SU-DHL-6 (cell line): ENCODE results near the gene MNT.

Experiments used
- H2AFZ ChIP-seq: fragments of 200-600 bp; sonication (generic); 2 replicates; pipeline ENCODE4 v1.6.1; 2014; ENCODE audit warnings: low read depth, mild to moderate bottlenecking, moderate library complexity, mixed read lengths, antibody characterized with exemption, low read length; ENCODE audit not compliant: severe bottlenecking
- H3F3A ChIP-seq: fragments of 200-600 bp; shearing (Covaris generic); 2 replicates; pipeline ENCODE4 v1.6.0; 2016; ENCODE audit warnings: antibody characterized with exemption, mild to moderate bottlenecking; ENCODE audit not compliant: insufficient read depth
- H3K27ac ChIP-seq: fragments of 200-600 bp; sonication (generic); 2 replicates; pipeline ENCODE4 v1.5.1; 2016; ENCODE audit warnings: low read depth, mild to moderate bottlenecking, low read length, moderate library complexity, mixed read lengths
- H3K27me3 ChIP-seq: fragments of 200-600 bp; sonication (generic), shearing (Covaris generic); 2 replicates; pipeline ENCODE4 v1.6.0; 2014; ENCODE audit warnings: mild to moderate bottlenecking, low read length
- H3K36me3 ChIP-seq: fragments of 200-600 bp; sonication (generic); 2 replicates; pipeline ENCODE4 v1.6.1; 2014; ENCODE audit warnings: mild to moderate bottlenecking, low read length, mixed read lengths
- H3K4me2 ChIP-seq: fragments of 300-600, 200-600 bp; shearing (Covaris generic), sonication (generic); 2 replicates; pipeline ENCODE4 v1.6.0; 2014; ENCODE audit warnings: low read length, low read depth, mild to moderate bottlenecking; ENCODE audit not compliant: poor library complexity, severe bottlenecking
- H3K4me3 ChIP-seq: fragments of 200-600 bp; sonication (generic); 2 replicates; pipeline ENCODE4 v1.5.1; 2014; ENCODE audit warnings: antibody characterized with exemption, low read length, mild to moderate bottlenecking, mixed read lengths; ENCODE audit not compliant: insufficient read depth, poor library complexity, severe bottlenecking
- H3K79me2 ChIP-seq: fragments of 200-600 bp; sonication (generic); 2 replicates; pipeline ENCODE4 v1.6.1; 2014; ENCODE audit warnings: mild to moderate bottlenecking, low read length, moderate library complexity; ENCODE audit not compliant: insufficient read depth
- H3K9ac ChIP-seq: fragments of 200-600 bp; sonication (generic); 2 replicates; pipeline ENCODE4 v1.7.0; 2014; ENCODE audit warnings: mild to moderate bottlenecking, low read length
- H3K9me2 ChIP-seq: fragments of 200-600 bp; sonication (generic); replicated peaks from 2 replicates; pipeline ENCODE4 v1.6.1; 2014; ENCODE audit warnings: low read length; ENCODE audit not compliant: insufficient read depth
- H3K9me3 ChIP-seq: fragments of 200-600 bp; sonication (generic); 2 replicates; pipeline ENCODE4 v1.6.1; 2014; ENCODE audit warnings: low read length, mixed read lengths; ENCODE audit not compliant: insufficient read depth
- H4K20me1 ChIP-seq: fragments of 200-600 bp; sonication (generic); 2 replicates; pipeline ENCODE4 v1.6.1; 2014; ENCODE audit warnings: low read depth, mild to moderate bottlenecking, antibody characterized with exemption, low read length, moderate library complexity, mixed read lengths
- EZH2phosphoT487 ChIP-seq: fragments of 200-600 bp; sonication (generic), shearing (Covaris generic); conservative IDR thresholded peaks from 2 replicates; pipeline ENCODE4 v1.6.1; 2018; ENCODE audit warnings: mild to moderate bottlenecking, antibody characterized with exemption, low read length, moderate library complexity, mixed read lengths
- TF ChIP-seq, protein P1 (sequence below): fragments of 200-600 bp; sonication (generic); IDR thresholded peaks from one replicate; pipeline ENCODE4 v1.5.1; 2017; ENCODE audit warnings: antibody characterized with exemption, mild to moderate bottlenecking, low read length, moderate library complexity; ENCODE audit not compliant: insufficient read depth, poor library complexity, severe bottlenecking

MNT gene

DNA sequence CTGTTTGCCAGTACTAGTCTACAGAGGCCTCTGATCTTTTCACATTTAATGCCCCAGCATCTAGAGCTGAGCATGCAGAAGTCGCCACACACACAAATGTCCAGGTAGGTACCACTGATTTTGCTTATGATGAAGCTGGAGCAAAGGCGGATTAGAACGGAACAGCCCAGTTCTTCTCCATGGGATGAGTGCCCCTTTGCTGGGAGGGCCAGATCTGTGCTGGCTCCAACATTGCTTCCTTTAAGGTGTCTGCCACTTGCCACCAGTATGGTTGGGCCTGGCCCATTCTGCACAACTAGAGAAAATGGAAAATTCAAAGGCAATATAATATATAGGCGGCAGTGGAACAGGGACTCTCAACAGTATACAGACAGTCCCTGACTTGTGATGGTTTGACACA lies 2.2 kb upstream of the MNT start:
- Histone ChIP-seq H3K9me3 (no peaks in the 10 kb centered on the region), H3K27ac (no peak overlapping the region), H4K20me1 (peaks cover 4% of the 10 kb centered on the region; the same call in 1 of the 2 replicates), H3K9ac (peak overlapping the region; percentile 58; the same call in 1 of the 2 replicates), H3K36me3 (no peaks in the 10 kb centered on the region), H3F3A (peaks cover 4% of the 10 kb centered on the region; the same call in 1 of the 2 replicates), H2AFZ (no peak overlapping the region), H3K4me2 (peak overlapping the region; percentile 96), H3K79me2 (no peaks in the 10 kb centered on the region), H3K27me3 (no peaks in the 10 kb centered on the region), H3K4me3 (no peak overlapping the region), H3K9me2 (no peaks in the 10 kb centered on the region)
- TF ChIP-seq EZH2phosphoT487: no peak
- TF ChIP-seq, protein P1, sequence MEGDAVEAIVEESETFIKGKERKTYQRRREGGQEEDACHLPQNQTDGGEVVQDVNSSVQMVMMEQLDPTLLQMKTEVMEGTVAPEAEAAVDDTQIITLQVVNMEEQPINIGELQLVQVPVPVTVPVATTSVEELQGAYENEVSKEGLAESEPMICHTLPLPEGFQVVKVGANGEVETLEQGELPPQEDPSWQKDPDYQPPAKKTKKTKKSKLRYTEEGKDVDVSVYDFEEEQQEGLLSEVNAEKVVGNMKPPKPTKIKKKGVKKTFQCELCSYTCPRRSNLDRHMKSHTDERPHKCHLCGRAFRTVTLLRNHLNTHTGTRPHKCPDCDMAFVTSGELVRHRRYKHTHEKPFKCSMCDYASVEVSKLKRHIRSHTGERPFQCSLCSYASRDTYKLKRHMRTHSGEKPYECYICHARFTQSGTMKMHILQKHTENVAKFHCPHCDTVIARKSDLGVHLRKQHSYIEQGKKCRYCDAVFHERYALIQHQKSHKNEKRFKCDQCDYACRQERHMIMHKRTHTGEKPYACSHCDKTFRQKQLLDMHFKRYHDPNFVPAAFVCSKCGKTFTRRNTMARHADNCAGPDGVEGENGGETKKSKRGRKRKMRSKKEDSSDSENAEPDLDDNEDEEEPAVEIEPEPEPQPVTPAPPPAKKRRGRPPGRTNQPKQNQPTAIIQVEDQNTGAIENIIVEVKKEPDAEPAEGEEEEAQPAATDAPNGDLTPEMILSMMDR: no peak

DNA sequence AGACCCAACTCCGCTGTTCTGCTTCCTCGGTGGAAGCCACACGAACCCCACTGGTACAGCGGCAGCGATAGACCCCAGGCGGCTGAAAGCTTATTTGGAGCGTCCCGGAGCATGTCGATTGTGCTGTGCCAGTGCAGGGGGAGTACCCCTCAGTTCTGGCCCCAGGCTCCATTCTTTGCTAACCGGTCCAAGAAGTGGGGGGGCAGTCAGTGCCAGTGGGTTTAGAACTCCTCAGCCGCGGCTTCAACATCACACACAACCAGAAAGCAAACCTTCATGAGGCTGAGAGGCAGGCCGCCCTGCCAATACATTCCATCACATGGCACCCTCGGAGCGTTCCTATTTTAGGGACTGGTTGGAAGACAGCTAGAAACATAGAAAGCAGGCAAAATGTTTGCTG lies 1.7 kb upstream of the MNT start:
- Histone ChIP-seq H3K4me3 (peak overlapping the region; percentile 58), H3K9me3 (no peaks in the 10 kb centered on the region), H3K27ac (peak overlapping the region; percentile 65), H3F3A (peaks cover 4% of the 10 kb centered on the region; the same call in 1 of the 2 replicates), H3K4me2 (peak overlapping the region; percentile 96), H3K27me3 (no peaks in the 10 kb centered on the region), H4K20me1 (peaks cover 4% of the 10 kb centered on the region; the same call in 1 of the 2 replicates), H3K9ac (peak overlapping the region; percentile 58), H3K36me3 (no peaks in the 10 kb centered on the region), H3K9me2 (no peaks in the 10 kb centered on the region), H2AFZ (peak overlapping the region; percentile 40), H3K79me2 (no peaks in the 10 kb centered on the region)
- TF ChIP-seq, protein P1: no peak
- no peak for TF ChIP-seq EZH2phosphoT487

DNA sequence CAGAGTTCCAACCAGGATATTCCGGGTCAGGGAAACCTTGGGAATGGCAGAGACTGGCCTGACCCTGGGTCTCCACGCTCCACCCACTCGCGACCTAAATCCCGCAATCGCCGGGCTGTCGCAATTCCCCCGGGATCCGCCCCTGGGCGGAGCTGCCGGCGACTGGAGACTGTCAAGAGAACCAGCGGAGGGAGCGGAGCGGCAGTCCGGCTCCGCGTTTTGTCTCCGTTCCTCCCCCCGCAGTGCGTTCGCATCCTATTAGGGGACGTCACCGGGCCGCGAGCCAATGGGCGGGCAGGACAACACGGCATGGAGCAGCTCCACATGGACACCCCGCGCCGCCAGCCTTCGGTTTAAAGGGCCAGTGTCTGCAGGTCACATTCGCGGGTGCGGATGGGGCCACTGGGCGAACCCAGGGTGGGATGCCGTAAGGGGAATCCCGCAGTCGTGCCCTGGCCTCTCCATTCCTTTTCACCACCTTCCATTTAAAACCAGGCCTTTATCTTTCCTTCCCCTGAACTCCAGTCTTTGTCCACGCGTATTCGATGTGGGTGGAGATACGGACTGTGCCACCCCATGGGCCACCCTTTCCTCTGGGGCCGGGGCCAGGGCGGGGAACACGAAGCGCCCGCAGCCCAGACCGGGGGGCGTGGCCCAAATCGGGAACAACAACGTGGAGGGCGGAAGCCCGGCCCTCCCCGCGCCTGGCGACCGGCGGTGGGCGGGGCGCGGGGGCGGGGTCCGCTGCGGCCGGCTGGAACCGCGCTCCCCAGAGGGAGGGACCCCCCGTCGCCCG lies 764 bp upstream of the MNT start:
- Histone ChIP-seq H3K27me3 (no peaks in the 10 kb centered on the region), H3K9me2 (no peaks in the 10 kb centered on the region), H3K4me3 (peak overlapping the region; percentile 63), H4K20me1 (peaks cover 4% of the 10 kb centered on the region; the same call in 1 of the 2 replicates), H3K9ac (peak overlapping the region; percentile 75), H3K79me2 (no peaks in the 10 kb centered on the region), H3F3A (peaks cover 4% of the 10 kb centered on the region; the same call in 1 of the 2 replicates), H3K36me3 (no peaks in the 10 kb centered on the region), H3K27ac (peak overlapping the region; percentile 85), H3K9me3 (no peaks in the 10 kb centered on the region), H2AFZ (peak overlapping the region; percentile 73), H3K4me2 (peak overlapping the region; percentile 76)
- TF ChIP-seq, protein P1: no peak
- no peak for TF ChIP-seq EZH2phosphoT487
